Esophagus mucosa (tissue), 1 donor: Measurements from ENCODE around the gene ELMO1. TPM values are rescaled to one million over a fixed set of nuclear protein-coding genes. Genes with fewer than 3 reads are reported as not detected.

Source experiments
- total RNA-seq: library from RNA; stranded (reverse); gene quantifications from one replicate; pipeline ENCODE4 v1.2.4, GENCODE V29; 2023
- donor health status: DM: yes; HTN: yes; CAD: no.

ELMO1 gene
- total RNA-seq, 1 donor from 2014 or later = 4.0 TPM

Other genes with a start within 250 kb of the ELMO1 start
- gene GPR141, start 234.9 kb upstream of the ELMO1 start, total RNA-seq = 0.60 TPM